HL-60 (cell line): Measurements from ENCODE around the gene PTPRG.

Experiments
- CTCF ChIP-seq: IDR thresholded peaks from one replicate; pipeline ENCODE4 v1.5.1; 2011; ENCODE audit warnings: low read length, control low read depth, inconsistent platforms; ENCODE audit not compliant: insufficient read depth
- GABPA ChIP-seq: IDR thresholded peaks from 2 replicates; pipeline ENCODE4 v1.6.1; 2012; ENCODE audit warnings: low read depth
- POLR2AphosphoS5 ChIP-seq: IDR thresholded peaks from 2 replicates; pipeline ENCODE4 v1.6.1; 2012; ENCODE audit warnings: low read depth
- TF ChIP-seq, protein P1 (sequence below): IDR thresholded peaks from 2 replicates; pipeline ENCODE4 v1.6.1; 2012; ENCODE audit warnings: low read depth; ENCODE audit not compliant: insufficient replicate concordance

GRCh38 chr3:61866961-61867461 is 305.6 kb downstream of the PTPRG start:
- no peak for TF ChIP-seq CTCF
- no peak for TF ChIP-seq GABPA
- TF ChIP-seq POLR2AphosphoS5 = no peak
- TF ChIP-seq, protein P1, sequence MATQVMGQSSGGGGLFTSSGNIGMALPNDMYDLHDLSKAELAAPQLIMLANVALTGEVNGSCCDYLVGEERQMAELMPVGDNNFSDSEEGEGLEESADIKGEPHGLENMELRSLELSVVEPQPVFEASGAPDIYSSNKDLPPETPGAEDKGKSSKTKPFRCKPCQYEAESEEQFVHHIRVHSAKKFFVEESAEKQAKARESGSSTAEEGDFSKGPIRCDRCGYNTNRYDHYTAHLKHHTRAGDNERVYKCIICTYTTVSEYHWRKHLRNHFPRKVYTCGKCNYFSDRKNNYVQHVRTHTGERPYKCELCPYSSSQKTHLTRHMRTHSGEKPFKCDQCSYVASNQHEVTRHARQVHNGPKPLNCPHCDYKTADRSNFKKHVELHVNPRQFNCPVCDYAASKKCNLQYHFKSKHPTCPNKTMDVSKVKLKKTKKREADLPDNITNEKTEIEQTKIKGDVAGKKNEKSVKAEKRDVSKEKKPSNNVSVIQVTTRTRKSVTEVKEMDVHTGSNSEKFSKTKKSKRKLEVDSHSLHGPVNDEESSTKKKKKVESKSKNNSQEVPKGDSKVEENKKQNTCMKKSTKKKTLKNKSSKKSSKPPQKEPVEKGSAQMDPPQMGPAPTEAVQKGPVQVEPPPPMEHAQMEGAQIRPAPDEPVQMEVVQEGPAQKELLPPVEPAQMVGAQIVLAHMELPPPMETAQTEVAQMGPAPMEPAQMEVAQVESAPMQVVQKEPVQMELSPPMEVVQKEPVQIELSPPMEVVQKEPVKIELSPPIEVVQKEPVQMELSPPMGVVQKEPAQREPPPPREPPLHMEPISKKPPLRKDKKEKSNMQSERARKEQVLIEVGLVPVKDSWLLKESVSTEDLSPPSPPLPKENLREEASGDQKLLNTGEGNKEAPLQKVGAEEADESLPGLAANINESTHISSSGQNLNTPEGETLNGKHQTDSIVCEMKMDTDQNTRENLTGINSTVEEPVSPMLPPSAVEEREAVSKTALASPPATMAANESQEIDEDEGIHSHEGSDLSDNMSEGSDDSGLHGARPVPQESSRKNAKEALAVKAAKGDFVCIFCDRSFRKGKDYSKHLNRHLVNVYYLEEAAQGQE = no peak
